ENCODE data around the gene FAP.

Gene FAP

DNA sequence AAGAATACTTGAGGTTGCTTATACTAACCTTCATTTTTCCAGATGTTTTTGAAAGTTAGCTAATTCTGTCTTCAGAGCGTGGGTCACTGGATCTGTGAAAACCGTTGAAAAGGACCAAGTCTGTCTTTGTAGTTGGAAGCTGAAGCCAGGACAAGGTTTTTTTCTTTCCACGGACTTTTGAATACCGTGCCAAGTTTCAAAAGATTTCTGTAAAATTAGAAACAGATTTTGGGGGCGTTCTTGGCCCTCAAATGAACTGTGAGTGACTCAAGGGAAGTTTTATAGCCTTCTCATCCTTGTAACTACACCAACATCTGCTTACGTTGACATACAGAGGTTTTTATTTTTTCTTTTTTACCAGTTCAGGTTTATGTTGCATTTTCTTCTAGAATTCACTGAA, at the start of gene FAP:
FAP (minus strand) TSS at position 152 of the 400 bp plus-strand sequence; CDS start at position 34, 118 bp downstream.
- no peak for DNase-seq

- no peak for DNase-seq
These were observed 48.5 kb upstream of the FAP start for GRCh38 chr2:162291748-162292147.

- DNase-seq: no peak
These were observed 39.6 kb upstream of the FAP start for GRCh38 chr2:162282765-162283425.

DNA sequence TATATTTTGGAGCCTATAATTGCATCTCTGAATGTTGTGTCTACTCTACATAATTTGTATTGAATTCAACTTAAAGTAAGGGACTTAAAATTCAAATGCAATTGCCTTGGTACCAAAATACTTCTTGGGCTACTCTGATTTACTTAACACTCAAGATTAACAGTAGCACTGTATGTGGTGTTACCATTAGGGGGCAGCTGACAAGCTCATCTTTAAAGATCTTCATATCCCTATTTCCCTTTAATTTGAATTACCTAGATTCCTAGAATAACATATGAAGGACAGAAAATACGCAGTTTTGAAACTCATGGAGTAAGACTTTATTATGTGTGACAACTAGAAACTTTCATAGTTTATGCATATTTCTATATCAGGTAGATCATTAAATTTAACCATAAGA, 37.4 kb upstream of the FAP start:
- DNase-seq: no peak

DNA sequence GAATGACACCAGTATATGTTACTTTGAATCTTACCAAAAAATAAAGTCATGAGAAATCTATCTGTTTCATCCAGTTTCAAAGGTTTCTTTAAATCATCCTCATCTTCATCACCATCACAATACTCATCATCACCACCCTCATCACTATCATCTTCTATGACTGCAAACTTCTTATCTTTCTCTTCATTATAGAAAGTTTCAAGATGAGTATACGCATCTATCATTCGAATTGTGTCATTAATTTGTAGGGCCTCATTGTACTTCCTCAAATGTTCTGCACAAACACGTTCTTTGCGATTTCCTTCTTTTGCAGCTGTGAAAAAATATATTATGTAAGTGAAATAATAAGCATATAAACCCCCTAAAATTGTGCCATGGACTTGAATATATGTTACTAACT, 34.1 kb upstream of the FAP start:
- DNase-seq: no peak

DNA sequence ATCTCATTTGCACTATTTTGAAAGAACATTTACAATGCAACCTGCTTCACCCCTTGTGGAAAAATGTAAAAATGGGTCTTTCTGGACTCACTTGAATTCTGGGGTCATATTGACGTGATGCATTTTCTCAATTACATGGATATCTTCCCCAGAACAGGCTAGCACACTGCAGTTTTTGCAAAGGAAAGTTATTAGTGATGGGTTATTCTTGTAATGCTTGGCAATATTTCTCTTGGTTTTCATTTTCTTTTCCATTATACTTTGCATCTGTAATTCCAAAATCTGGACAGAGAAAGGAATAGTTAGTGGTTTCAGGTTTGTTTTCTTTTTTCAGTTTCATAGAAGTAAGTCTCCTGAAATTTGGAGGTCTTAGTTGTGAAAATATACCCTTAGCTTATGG, 24.8 kb upstream of the FAP start:
- no peak for DNase-seq

DNA sequence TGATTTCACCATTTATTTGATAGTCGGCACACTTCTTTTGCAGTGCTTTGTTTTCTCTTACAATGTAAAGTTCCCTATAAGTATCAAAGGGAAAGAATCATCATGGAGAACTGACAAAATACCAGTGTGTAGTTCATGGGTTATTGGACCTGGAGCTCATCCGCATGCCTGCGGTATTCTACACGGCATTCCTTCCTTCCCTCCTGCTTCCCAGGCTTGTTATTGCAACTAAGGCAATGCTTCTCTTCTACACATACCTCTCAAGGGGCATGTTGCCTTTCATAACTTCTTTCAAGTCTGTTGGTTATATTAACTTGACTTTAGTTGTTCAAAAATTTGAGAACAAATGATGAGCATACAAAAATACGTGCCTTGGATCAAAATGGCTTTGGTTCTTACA, 24.3 kb upstream of the FAP start:
- DNase-seq: no peak

DNA sequence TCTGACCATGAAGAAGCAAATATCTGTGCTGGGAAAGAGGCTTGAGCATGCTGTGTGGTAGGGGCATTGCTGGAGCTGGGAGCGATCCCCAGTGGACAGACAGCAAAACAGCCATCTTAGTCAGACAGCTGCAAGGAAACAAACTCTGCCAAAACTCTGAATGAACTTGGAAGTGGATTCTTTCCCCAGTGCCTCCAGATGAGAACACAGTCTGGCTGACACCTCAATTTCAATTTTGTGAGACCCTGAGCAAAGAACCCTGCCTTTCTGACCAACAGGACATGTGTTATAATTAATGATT, 23.2 kb upstream of the FAP start:
- DNase-seq: no peak

GRCh38 chr2:162265666-162266459, 22.6 kb upstream of the FAP start:
- no peak for DNase-seq

DNA sequence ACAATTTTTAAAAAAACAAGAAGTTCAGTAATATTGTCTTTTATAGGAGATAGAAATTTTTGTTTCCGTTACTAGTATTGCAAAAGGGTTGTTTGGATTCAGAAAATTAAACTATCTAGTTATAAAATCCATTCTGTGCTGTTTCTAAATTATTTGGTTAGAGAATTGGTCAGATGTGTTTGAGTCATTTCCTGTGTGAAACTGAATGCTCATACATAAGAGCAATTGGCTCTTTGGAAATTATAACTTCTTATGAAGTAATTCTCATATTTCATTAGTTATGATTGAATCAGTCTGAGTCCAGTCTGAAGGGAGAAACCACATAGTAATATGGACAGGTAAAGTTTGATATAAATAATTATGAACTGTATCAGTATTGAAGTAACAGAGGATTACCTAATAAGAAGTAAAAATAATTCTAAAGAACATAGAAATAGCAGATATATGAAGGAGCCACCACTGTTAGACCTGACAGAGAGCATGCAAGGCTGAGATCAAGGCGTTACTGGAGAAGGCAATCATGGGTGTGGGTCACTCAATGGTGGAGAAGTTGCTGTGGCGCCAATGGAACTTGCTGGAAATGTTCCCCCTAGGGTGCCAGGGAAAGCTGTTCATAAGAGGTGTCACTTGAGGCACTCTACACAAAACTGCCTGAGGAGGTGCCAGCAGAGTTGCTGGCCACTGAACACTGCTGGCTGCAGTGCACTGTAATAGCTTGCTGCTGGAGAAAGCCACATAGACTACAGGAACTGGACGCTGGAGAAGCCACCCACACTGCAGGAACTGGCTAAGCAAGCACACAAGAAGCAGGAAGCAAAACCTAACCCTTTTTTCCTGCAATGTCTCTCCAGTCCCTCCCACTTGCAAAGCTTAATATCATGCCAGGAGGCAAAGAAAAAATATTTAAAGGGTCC, 18.0 kb upstream of the FAP start:
- peak; percentile 38 for DNase-seq

- DNase-seq: no peak
These were observed 15.4 kb upstream of the FAP start for GRCh38 chr2:162258686-162259085.

GRCh38 chr2:162258169-162258568, 14.9 kb upstream of the FAP start:
- no peak for DNase-seq

DNA sequence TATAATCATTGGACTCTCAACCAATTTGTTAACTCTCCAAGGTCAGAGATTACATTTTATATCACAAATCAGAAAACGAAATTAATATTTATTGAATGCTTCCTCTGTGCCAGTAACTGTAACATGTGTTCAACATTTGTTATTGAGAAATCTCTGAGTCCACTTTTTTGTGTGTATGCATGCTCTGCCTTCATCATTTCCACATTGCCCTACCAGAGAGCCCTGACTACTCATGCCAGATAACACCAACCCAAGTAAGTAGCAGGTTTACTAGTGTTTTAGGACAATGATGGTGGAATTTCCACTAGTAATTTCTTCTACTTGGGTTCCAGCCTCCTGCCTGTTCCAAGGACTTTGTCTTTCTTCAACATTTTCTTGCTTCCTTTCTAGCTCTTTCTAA, 14.2 kb upstream of the FAP start:
- no peak for DNase-seq

DNA sequence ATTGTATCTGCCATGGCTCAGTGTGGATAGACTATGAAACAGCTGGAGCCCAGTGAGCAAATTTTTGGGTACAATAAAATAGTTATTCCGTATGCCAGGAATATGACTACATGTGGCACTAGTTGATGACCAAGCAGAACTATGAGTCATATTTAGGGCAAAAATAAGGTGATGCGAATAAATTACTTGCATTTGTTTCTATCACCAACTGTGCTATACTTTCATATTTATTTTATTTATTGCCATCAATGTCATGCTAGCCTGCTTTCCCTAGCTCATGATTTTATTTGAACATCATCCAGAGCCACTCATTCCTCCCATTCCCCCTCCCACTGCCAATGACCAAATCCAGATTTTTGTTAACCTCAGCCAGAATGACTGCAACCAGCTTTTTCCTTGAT, 13.3 kb upstream of the FAP start:
- no peak for DNase-seq

- no peak for DNase-seq
These were observed 11.1 kb upstream of the FAP start for GRCh38 chr2:162254236-162254871.

DNA sequence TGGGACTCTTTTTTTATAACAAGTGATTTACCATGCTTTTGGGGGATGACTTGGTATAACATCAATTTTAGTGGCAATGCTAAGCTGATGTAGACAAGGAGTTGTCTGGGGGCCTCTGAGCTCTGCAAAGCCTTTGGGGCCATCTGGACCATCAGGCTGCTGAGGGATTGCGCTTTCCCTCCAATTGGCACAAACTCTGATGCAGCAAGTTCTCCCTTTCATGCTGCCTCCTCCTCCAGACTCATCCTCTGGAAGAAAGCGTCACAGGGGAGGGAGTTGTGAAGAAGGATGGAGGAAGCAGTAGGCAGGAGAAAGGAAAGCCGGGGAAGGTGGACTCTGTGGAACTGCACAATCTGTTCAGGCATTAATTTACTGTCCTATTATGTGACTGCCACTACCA, 10.2 kb upstream of the FAP start:
- no peak for DNase-seq

- DNase-seq: no peak
These were observed 8.9 kb upstream of the FAP start for GRCh38 chr2:162252153-162252552.

GRCh38 chr2:162245781-162246180, 2.5 kb upstream of the FAP start:
- DNase-seq: no peak

DNA sequence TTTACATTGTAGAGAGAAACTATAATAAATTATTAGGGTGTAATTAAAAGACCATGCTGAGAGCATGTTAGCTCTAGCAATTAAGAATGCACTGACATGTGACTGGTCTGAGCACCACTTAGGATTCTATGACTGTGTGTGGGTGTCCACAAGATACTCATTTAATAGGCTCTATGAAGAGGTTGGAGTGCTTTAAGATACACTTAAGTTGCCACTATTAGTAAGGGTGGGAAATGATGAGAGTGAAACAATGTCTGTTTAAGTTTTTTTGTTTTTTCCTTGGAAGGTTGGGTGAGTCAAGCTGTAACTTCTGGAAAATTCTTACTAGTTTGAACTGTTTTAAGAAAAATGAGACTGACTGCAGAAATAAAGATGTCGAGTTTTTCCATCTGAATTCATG, 1.8 kb upstream of the FAP start:
- no peak for DNase-seq

GRCh38 chr2:162244541-162245031, 1.3 kb upstream of the FAP start:
- no peak for DNase-seq

- DNase-seq: no peak
These were observed 470 bp upstream of the FAP start for GRCh38 chr2:162243715-162244114.

GRCh38 chr2:162242586-162243280, 512 bp downstream of the FAP start:
- no peak for DNase-seq

DNA sequence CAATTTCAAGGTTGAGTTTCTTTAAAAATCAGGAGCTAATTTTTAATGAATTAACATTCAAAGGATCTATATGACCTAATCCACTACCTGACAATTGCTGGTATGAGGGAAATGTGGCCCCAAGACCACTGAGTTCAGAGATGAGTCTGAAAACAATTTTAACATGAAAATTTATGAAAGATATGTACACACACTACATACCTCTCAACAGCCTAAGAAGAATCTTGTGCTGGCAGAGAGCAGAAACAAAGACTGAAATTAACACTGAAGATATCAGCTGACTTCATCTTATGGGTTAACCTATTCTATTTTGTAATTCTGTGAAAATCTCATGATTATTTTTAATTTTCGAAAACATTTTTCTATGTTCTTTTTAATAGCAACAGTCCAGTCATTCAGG, 1.7 kb downstream of the FAP start:
- no peak for DNase-seq
